Fibroblast of the aortic adventitia (primary cell): ENCODE data around the gene BBC3. TPM values are rescaled to one million over a fixed set of nuclear protein-coding genes. Genes with fewer than 3 reads are reported as not detected.

Source experiments
- DNase-seq: peaks from one replicate; pipeline ENCODE4 v3.0.0-alpha.2; 2010; ENCODE audit warnings: low read depth
- H3K4me3 ChIP-seq: 2 replicates; pipeline ENCODE4 v1.5.1; 2011; ENCODE audit warnings: low read depth, mild to moderate bottlenecking, control low read depth, low read length, moderate library complexity
- CTCF ChIP-seq: IDR thresholded peaks from 2 replicates; pipeline ENCODE4 v1.5.1; 2011; ENCODE audit warnings: mild to moderate bottlenecking, low read length, control low read depth, inconsistent platforms; ENCODE audit not compliant: insufficient read depth
- total RNA-seq: library from RNA; depleted of rRNA; stranded (reverse); fragments of >200 nt; gene quantifications from 2 replicates; pipeline ENCODE4 v1.2.3, GENCODE V29; 2012; ENCODE audit warnings: low replicate concordance

The BBC3 gene
- total RNA-seq, 1 donor: 9.2 TPM

- TF ChIP-seq CTCF: no peak
- H3K4me3 ChIP-seq: no peak overlapping the region
- DNase-seq: no peak
Measured at GRCh38 chr19:47240556-47240955, 9.6 kb upstream of the BBC3 start.

GRCh38 chr19:47239610-47240296 is 8.8 kb upstream of the BBC3 start:
- no peak for TF ChIP-seq CTCF
- peak overlapping the region; percentile 31 for H3K4me3 ChIP-seq
- DNase-seq: no peak

GRCh38 chr19:47239152-47239551 is 8.2 kb upstream of the BBC3 start:
- no peak for TF ChIP-seq CTCF
- DNase-seq: no peak
- H3K4me3 ChIP-seq: peak overlapping the region; percentile 35

- H3K4me3 ChIP-seq: no peak overlapping the region
- no peak for DNase-seq
- TF ChIP-seq CTCF: no peak
Measured at GRCh38 chr19:47236072-47236675, 5.2 kb upstream of the BBC3 start.

GRCh38 chr19:47232422-47233211 is 1.6 kb upstream of the BBC3 start:
- peak; percentile 76 for DNase-seq
- H3K4me3 ChIP-seq: peak overlapping the region; percentile 73
- TF ChIP-seq CTCF: no peak

GRCh38 chr19:47231215-47232054 is 436 bp upstream of the BBC3 start:
- H3K4me3 ChIP-seq: peak overlapping the region; percentile 75
- no peak for TF ChIP-seq CTCF
- DNase-seq: peak; percentile 87
